OCI-LY7 (cell line): ENCODE results near the gene CRYBB1. TPM values are rescaled to one million over a fixed set of nuclear protein-coding genes. Genes with fewer than 3 reads are reported as not detected.
A peak's percentile ranks its signal among the peaks of the same experiment; 100 is the strongest.

Source experiments
- BruUV-seq: library from RNA; stranded (reverse); fragments of 400-500 nt; replicated peaks from 2 replicates; lab custom pipeline; 2021; lab: Mats Ljungman, UMichigan
- CTCF ChIA-PET: fragments of 300-600 bp; sonication (Branson Sonifier 250); formaldehyde crosslinking; loops from one replicate; lab custom pipeline; 2022; ENCODE audit warnings: antibody characterized with exemption; ENCODE audit not compliant: unreplicated experiment; lab: Charles Lee
- POLR2A ChIA-PET: fragments of 300-600 bp; sonication (Branson Sonifier 250); formaldehyde crosslinking; loops from one replicate; lab custom pipeline; 2022; ENCODE audit warnings: antibody characterized with exemption; lab: Charles Lee
- DNase-seq: peaks from one replicate; pipeline ENCODE4 v3.0.0-alpha.2; 2015; ENCODE audit warnings: low spot score
- H2AFZ ChIP-seq: fragments of 200-600 bp; sonication (generic), shearing (Covaris generic); 2 replicates; pipeline ENCODE4 v1.6.1; 2014; ENCODE audit warnings: mild to moderate bottlenecking, antibody characterized with exemption, low read length, moderate library complexity
- H3K27ac ChIP-seq: fragments of 200-600 bp; sonication (generic); 2 replicates; pipeline ENCODE4 v1.5.1; 2014; ENCODE audit warnings: mixed run types, low read depth, mild to moderate bottlenecking, moderate library complexity, low read length, inconsistent platforms; ENCODE audit not compliant: poor library complexity, severe bottlenecking
- H3K36me3 ChIP-seq: fragments of 200-600 bp; sonication (generic); 2 replicates; pipeline ENCODE4 v1.6.1; 2014; ENCODE audit warnings: mild to moderate bottlenecking, antibody characterized with exemption, low read length, moderate library complexity, mixed read lengths; ENCODE audit not compliant: insufficient read depth
- H3K4me1 ChIP-seq: fragments of 200-600 bp; sonication (generic); 2 replicates; pipeline ENCODE4 v1.5.1; 2014; ENCODE audit warnings: mild to moderate bottlenecking, low read length; ENCODE audit not compliant: insufficient read depth, poor library complexity, severe bottlenecking
- H3K4me2 ChIP-seq: fragments of 200-600 bp; sonication (generic); 2 replicates; pipeline ENCODE4 v1.6.1; 2014; ENCODE audit warnings: mild to moderate bottlenecking, low read length
- H3K4me3 ChIP-seq: fragments of 200-600 bp; sonication (generic); 2 replicates; pipeline ENCODE4 v1.5.1; 2014; ENCODE audit warnings: mild to moderate bottlenecking, low read depth, low read length; ENCODE audit not compliant: poor library complexity, severe bottlenecking
- H3K79me2 ChIP-seq: fragments of 200-600 bp; sonication (generic); 2 replicates; pipeline ENCODE4 v1.6.1; 2016; ENCODE audit warnings: low read depth, mild to moderate bottlenecking, low read length, moderate library complexity, mixed read lengths; ENCODE audit not compliant: insufficient read depth
- H3K9me2 ChIP-seq: fragments of 200-600 bp; sonication (generic); 2 replicates; pipeline ENCODE4 v1.6.1; 2016; ENCODE audit warnings: mild to moderate bottlenecking, low read length, mixed read lengths; ENCODE audit not compliant: insufficient read depth
- H3K9me3 ChIP-seq: fragments of 200-600 bp; sonication (generic); 2 replicates; pipeline ENCODE4 v1.6.1; 2014; ENCODE audit warnings: mild to moderate bottlenecking, mixed run types, low read length, mixed read lengths
- H4K20me1 ChIP-seq: fragments of 200-600 bp; sonication (generic); 2 replicates; pipeline ENCODE4 v1.6.1; 2014; ENCODE audit warnings: mild to moderate bottlenecking, antibody characterized with exemption, low read length, moderate library complexity, mixed read lengths; ENCODE audit not compliant: insufficient read depth
- EZH2phosphoT487 ChIP-seq: fragments of 200-600 bp; sonication (generic); IDR thresholded peaks from 2 replicates; pipeline ENCODE4 v1.6.1; 2018; ENCODE audit warnings: low read depth, borderline replicate concordance, mild to moderate bottlenecking, mixed run types, antibody characterized with exemption, low read length, moderate library complexity, mixed read lengths
- intact Hi-C: fragments of 100-400 bp; cut with micrococcal nuclease; formaldehyde crosslinking; loops from one replicate; pipeline ENCODE4 v1.10.0; 2022; ENCODE audit not compliant: unreplicated experiment
- total RNA-seq, 2 experiments: library from RNA; depleted of rRNA in 1 of 2; stranded (reverse); fragments of >200 nt in 1 of 2; shearing (Covaris generic) in 1 of 2; gene quantifications; 2 replicates each; pipeline ENCODE4 v1.2.3, GENCODE V29; 2014 to 2022
- TF ChIP-seq, protein P1 (sequence below): fragments of 200-600 bp; sonication (generic); conservative IDR thresholded peaks from 2 replicates; pipeline ENCODE4 v1.5.1; 2014; ENCODE audit warnings: mild to moderate bottlenecking, antibody characterized with exemption, low read length, moderate library complexity, mixed read lengths

The CRYBB1 gene
- total RNA-seq, 2 experiments from 2014 or later, result 0.35 TPM; not detected in 1

DNA sequence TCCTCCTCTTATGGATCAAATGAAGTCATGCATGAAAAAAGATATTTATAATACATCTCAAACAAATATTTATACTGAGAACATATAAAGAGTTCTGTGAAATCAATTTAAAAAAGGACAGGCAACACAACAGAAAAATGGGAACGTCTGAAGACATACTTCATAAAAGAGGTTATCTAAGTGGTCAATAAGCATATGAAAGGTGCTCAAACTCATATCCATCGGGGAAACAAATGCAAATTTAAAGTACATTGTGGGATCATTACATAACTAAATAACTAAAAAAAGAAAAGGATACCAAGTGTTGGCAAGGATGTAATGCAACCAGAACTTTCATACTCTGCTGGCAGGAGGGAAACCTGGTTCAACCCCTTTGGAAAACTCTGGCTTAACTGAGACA, 50.2 kb downstream of the CRYBB1 start:
- H3K4me2 ChIP-seq, result 0 out of 2 replicates have a peak overlapping the region, but pooled peaks have one; percentile 37
- H3K9me2 ChIP-seq, result no peaks in the 10 kb centered on the region
- H3K9me3 ChIP-seq, result no peaks in the 10 kb centered on the region
- peaks cover 25% of the 10 kb centered on the region for H3K4me1 ChIP-seq
- ChIA-PET CTCF (no interaction called here), POLR2A (interaction anchor here (0.7 kb wide), 1 partner anchor 13 kb away, joined by 5 read pairs; no protein-coding TSS in a partner anchor)
- no peaks in the 10 kb centered on the region for H3K36me3 ChIP-seq
- peaks cover 9% of the 10 kb centered on the region; the same call in 1 of the 2 replicates for H3K79me2 ChIP-seq
- BruUV-seq, result no TSS peak
- DNase-seq, result no peak
- H2AFZ ChIP-seq, result no peak overlapping the region
- H4K20me1 ChIP-seq, result no peaks in the 10 kb centered on the region
- intact Hi-C loops, result no loop called here
- H3K4me3 ChIP-seq, result no peak overlapping the region
- no peak overlapping the region for H3K27ac ChIP-seq
- TF ChIP-seq, protein P1, sequence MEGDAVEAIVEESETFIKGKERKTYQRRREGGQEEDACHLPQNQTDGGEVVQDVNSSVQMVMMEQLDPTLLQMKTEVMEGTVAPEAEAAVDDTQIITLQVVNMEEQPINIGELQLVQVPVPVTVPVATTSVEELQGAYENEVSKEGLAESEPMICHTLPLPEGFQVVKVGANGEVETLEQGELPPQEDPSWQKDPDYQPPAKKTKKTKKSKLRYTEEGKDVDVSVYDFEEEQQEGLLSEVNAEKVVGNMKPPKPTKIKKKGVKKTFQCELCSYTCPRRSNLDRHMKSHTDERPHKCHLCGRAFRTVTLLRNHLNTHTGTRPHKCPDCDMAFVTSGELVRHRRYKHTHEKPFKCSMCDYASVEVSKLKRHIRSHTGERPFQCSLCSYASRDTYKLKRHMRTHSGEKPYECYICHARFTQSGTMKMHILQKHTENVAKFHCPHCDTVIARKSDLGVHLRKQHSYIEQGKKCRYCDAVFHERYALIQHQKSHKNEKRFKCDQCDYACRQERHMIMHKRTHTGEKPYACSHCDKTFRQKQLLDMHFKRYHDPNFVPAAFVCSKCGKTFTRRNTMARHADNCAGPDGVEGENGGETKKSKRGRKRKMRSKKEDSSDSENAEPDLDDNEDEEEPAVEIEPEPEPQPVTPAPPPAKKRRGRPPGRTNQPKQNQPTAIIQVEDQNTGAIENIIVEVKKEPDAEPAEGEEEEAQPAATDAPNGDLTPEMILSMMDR, result no peak
- TF ChIP-seq EZH2phosphoT487, result no peak

DNA sequence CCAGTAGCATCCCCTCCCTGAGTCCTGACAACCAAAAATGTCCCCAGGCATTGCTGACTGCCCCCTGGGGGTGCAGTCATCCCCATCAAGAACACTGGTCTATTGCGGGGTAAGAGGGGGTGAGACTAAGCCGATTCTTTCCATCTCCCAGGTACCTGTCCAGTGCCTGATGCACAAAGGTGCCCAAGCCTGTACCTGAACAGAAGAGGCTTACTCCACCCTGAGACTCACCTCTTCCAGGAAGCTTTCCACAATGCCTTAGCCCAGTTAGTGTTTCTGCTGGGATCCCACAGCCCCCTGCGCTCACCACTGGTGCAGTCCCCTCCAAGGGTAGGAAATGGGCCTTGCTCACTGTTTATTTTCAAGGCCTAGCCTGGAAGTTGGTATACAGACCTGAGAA, 50.8 kb downstream of the CRYBB1 start:
- H4K20me1 ChIP-seq, result no peaks in the 10 kb centered on the region
- H3K36me3 ChIP-seq, result no peaks in the 10 kb centered on the region
- no TSS peak for BruUV-seq
- H3K9me2 ChIP-seq, result no peaks in the 10 kb centered on the region
- ChIA-PET CTCF (no interaction called here), POLR2A (interaction anchor here (0.7 kb wide), 1 partner anchor 12 kb away, joined by 5 read pairs; no protein-coding TSS in a partner anchor)
- intact Hi-C loops, result no loop called here
- no peak overlapping the region for H2AFZ ChIP-seq
- peaks cover 25% of the 10 kb centered on the region for H3K4me1 ChIP-seq
- H3K9me3 ChIP-seq, result no peaks in the 10 kb centered on the region
- no peak for DNase-seq
- H3K27ac ChIP-seq, result no peak overlapping the region
- H3K4me3 ChIP-seq, result no peak overlapping the region
- TF ChIP-seq, protein P1, result peak; percentile 18; the same call in 1 of the 2 replicates
- TF ChIP-seq EZH2phosphoT487, result no peak
- H3K4me2 ChIP-seq, result peak overlapping the region; percentile 37; the same call in 1 of the 2 replicates
- H3K79me2 ChIP-seq, result peaks cover 9% of the 10 kb centered on the region; the same call in 1 of the 2 replicates

DNA sequence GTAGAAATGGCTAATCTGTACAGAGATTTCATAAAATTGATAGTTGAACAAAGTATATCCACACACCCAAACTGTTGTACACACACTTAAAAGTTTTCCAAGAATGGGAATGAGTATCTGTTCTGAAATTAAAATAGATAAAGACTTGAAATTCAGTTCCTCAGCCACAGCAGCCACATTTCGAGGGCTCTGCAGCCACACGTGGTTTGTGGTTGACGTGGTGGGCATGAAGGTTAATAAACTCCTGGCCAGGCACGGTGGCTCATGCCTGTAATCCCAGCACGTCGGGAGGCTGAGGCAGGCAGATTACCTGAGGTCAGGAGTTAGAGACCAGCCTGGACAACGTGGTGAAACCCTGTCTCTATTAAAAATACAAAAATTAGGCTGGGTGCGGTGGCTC, 51.9 kb downstream of the CRYBB1 start:
- TF ChIP-seq, protein P1, result no peak
- Histone ChIP-seq H2AFZ (no peak overlapping the region), H3K27ac (no peak overlapping the region), H3K79me2 (peaks cover 9% of the 10 kb centered on the region; the same call in 1 of the 2 replicates), H4K20me1 (no peaks in the 10 kb centered on the region), H3K4me3 (no peak overlapping the region), H3K36me3 (no peaks in the 10 kb centered on the region), H3K9me3 (no peaks in the 10 kb centered on the region), H3K4me1 (peaks cover 25% of the 10 kb centered on the region), H3K4me2 (peak overlapping the region; percentile 37), H3K9me2 (no peaks in the 10 kb centered on the region)
- CTCF ChIA-PET, result no interaction called here
- POLR2A ChIA-PET, result no interaction called here
- no TSS peak for BruUV-seq
- intact Hi-C loops, result no loop called here
- DNase-seq, result no peak
